ENCODE data around the gene AOPEP. TPM values are rescaled to one million over a fixed set of nuclear protein-coding genes. Genes with fewer than 3 reads are reported as not detected.

Gene AOPEP
- total and polyA plus RNA-seq, 2 of the 13 experiments (the other 11 are each of a cell fraction or from before 2014, with no cell fraction given), result 22.2 to 41.6 TPM

- peak; percentile 83; the same call in 1 of the 2 replicates for TF ChIP-seq AHDC1 (CRISPR knock-in tag; IDR thresholded peaks at IDR 0.05; ENCODE audit: borderline replicate concordance)
- TF ChIP-seq CENPT (CRISPR knock-in tag; IDR thresholded peaks at IDR 0.05; ENCODE audit: low read depth), result no peak
- no peak for TF ChIP-seq ETV6 (CRISPR knock-in tag; conservative IDR thresholded peaks at IDR 0.05)
- TF ChIP-seq ELF3 (CRISPR knock-in tag; IDR thresholded peaks at IDR 0.05), result peak; percentile 66
- TF ChIP-seq FOXC1 (CRISPR knock-in tag; IDR thresholded peaks at IDR 0.05; ENCODE audit: borderline replicate concordance), result no peak
- no peak for TF ChIP-seq IKZF5 (CRISPR knock-in tag; IDR thresholded peaks at IDR 0.05)
- TF ChIP-seq ZNF607 (CRISPR knock-in tag; IDR thresholded peaks at IDR 0.05; ENCODE audit: borderline replicate concordance), result no peak; the same call in 1 of the 2 replicates
- no peak for TF ChIP-seq ZNF468 (CRISPR knock-in tag; IDR thresholded peaks at IDR 0.05)
- TF ChIP-seq ZNF652 (CRISPR knock-in tag; IDR thresholded peaks at IDR 0.05; ENCODE audit: borderline replicate concordance, low read depth), result peak; percentile 18; the same call in 1 of the 2 replicates
- no peak for TF ChIP-seq TAF1 (CRISPR knock-in tag; IDR thresholded peaks at IDR 0.05)
- no peak for TF ChIP-seq IRF9 (CRISPR knock-in tag; IDR thresholded peaks at IDR 0.05; ENCODE audit: borderline replicate concordance)
- TF ChIP-seq BRCA1 (CRISPR knock-in tag; IDR thresholded peaks at IDR 0.05), result no peak
- no peak for TF ChIP-seq ZNF660 (CRISPR knock-in tag; IDR thresholded peaks at IDR 0.05; ENCODE audit: borderline replicate concordance, low read depth)
- no peak for TF ChIP-seq TFAP4 (IDR thresholded peaks at IDR 0.05; ENCODE audit: borderline replicate concordance, low read depth)
- no peak for TF ChIP-seq DMAP1 (CRISPR knock-in tag; IDR thresholded peaks at IDR 0.05)
- TF ChIP-seq ZBTB46 (CRISPR knock-in tag; IDR thresholded peaks at IDR 0.05; ENCODE audit: borderline replicate concordance), result no peak
- no peak for TF ChIP-seq ZNF326 (CRISPR knock-in tag; IDR thresholded peaks at IDR 0.05; ENCODE audit: borderline replicate concordance)
- no peak for TF ChIP-seq ZIK1 (CRISPR knock-in tag; IDR thresholded peaks at IDR 0.05; ENCODE audit: borderline replicate concordance, low read depth)
- TF ChIP-seq CCDC6 (CRISPR knock-in tag; IDR thresholded peaks at IDR 0.05), result no peak
Observed at GRCh38 chr9:94899464-94900221, 173.1 kb downstream of the AOPEP start (continued).
